ENCODE data around the gene PDAP1.

GRCh38 chr7:99368750-99369389 lies 39.5 kb downstream of the PDAP1 start:
- no peak for TF ChIP-seq CTCF (conservative IDR thresholded peaks at IDR 0.05)
- TF ChIP-seq EZH2 (IDR thresholded peaks at IDR 0.05; ENCODE audit: low read depth): no peak
